Transverse colon (tissue), 4 donors: Measurements from ENCODE around the gene SORL1. TPM values are rescaled to one million over a fixed set of nuclear protein-coding genes. Genes with fewer than 3 reads are reported as not detected.

ENCODE experiments used
- DNase-seq: peaks from one replicate; pipeline ENCODE4 v3.0.0-alpha.2; 2019
- H3K27ac ChIP-seq, 4 donors: fragments of 200-600 bp; sonication (generic); 2 replicates each; pipeline ENCODE4 v1.5.1; 2016 to 2018; ENCODE audit warnings: inconsistent platforms in 4 of 4
- H3K27me3 ChIP-seq: fragments of 200-600 bp; sonication (generic); 2 replicates; pipeline ENCODE4 v1.5.1; 2017; ENCODE audit warnings: inconsistent platforms
- H3K36me3 ChIP-seq, 4 donors: fragments of 200-600 bp; sonication (generic); 2 replicates each; pipeline ENCODE4 v1.5.1; 2017 to 2019; ENCODE audit warnings: inconsistent platforms in 4 of 4
- H3K4me1 ChIP-seq, 4 donors: fragments of 200-600 bp; sonication (generic); 2 replicates each; pipeline ENCODE4 v1.5.1; 2017 to 2020; ENCODE audit warnings: inconsistent platforms in 4 of 4
- H3K4me3 ChIP-seq, 4 donors: fragments of 200-600 bp; sonication (generic); 1 replicate in 1 of 4; 2 replicates in 3 of 4; pipeline versions ENCODE4 v1.5.1 to v1.6.1; 2017 to 2019; ENCODE audit warnings: inconsistent platforms in 4 of 4
- H3K9me3 ChIP-seq, 2 donors: fragments of 200-600 bp; sonication (generic); 2 replicates each; pipeline ENCODE4 v1.5.1; 2017 to 2019; ENCODE audit warnings: inconsistent platforms in 2 of 2
- CTCF ChIP-seq, 5 experiments: fragments of 200-600 bp in 3 of 5; fragments of 450-650 bp in 2 of 5; sonication (generic) in 3 of 5; IDR thresholded peaks; 1 replicate in 2 of 5; 2 replicates in 3 of 5; pipeline ENCODE4 v1.5.1; 2016 to 2017; ENCODE audit warnings: antibody characterized with exemption in 5 of 5, inconsistent platforms in 3 of 5, mild to moderate bottlenecking in 2 of 5, moderate library complexity in 1 of 5
- EP300 ChIP-seq: sonication (generic); formaldehyde crosslinking; IDR thresholded peaks from one replicate; pipeline ENCODE4 v1.6.1; 2017; ENCODE audit warnings: antibody characterized with exemption, low read depth
- POLR2A ChIP-seq: fragments of 450-650 bp; IDR thresholded peaks from one replicate; pipeline ENCODE4 v1.6.1; 2016; ENCODE audit warnings: antibody characterized with exemption, mild to moderate bottlenecking, moderate library complexity
- POLR2AphosphoS5 ChIP-seq, 3 donors: sonication (generic); formaldehyde crosslinking; IDR thresholded peaks; one replicate each; pipeline ENCODE4 v1.6.1; 2016; ENCODE audit warnings: antibody characterized with exemption in 3 of 3
- WGBS, 2 donors: methylation state at CpG; one replicate each; pipeline ENCODE4 v1.1.5; 2018; ENCODE audit warnings: low coverage in 1 of 2; 5-methylcytosine and 5-hydroxymethylcytosine counted together
- in situ Hi-C, 4 donors: fragments of 200-750 bp; cut with MboI; loops; one replicate each; pipeline versions ENCODE4 v1.15.0 to v1.15.1; 2017; ENCODE audit warnings: low sequenced_read_pairs in 3 of 4, low pct_ligation_motif_present in 1 of 4, low pct_unique_long_range_greater_than_20kb in 1 of 4
- intact Hi-C: fragments of 100-400 bp; cut with DNase I; formaldehyde crosslinking; loops from one replicate; pipeline ENCODE4 v1.15.1; 2023; ENCODE audit warnings: low total_unique reads
- total RNA-seq, 4 donors: library from RNA; depleted of rRNA; stranded (reverse); fragments of >200 nt; gene quantifications; one replicate each; pipeline ENCODE4 v1.1.0, GENCODE V29; 2016

The SORL1 gene
- total RNA-seq, 4 donors from 2014 or later = 81.6 to 338 (median 129) TPM

DNA sequence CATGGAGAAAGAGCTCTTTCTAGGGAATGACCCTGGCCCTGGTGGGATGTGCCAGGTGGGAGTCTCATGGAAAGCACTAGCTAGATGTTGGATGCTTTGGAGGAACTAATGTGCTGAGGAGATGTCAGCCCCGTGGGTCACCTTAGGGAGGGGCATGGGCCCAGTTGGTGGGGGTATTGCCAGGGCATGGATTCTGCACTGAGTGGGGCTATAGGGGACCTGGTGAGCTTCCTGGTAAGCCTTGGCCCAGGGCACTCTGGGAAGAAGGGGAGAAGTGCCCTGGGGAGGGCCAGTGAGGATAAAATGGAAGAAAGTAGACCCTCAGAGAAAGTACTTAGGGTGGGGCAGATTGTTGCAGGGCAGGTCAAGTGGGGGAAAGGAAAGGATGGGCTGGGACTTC lies 65.9 kb downstream of the SORL1 start:
- in situ Hi-C loops (no loop called here), intact Hi-C loops (no loop called here)
- Histone ChIP-seq H3K36me3 (peaks cover 0 to 13% (median 6%) of the 10 kb centered on the region in 4 donors), H3K27ac (no peak overlapping the region), H3K4me1 (peaks cover 0 to 7% (median 0%) of the 10 kb centered on the region in 4 donors), H3K9me3 (no peaks in the 10 kb centered on the region), H3K27me3 (no peaks in the 10 kb centered on the region), H3K4me3 (no peak overlapping the region)
- no peak for DNase-seq
- TF ChIP-seq POLR2A (no peak), POLR2AphosphoS5 (IDR thresholded peaks at IDR 0.05) (no peak), EP300 (no peak), CTCF (IDR thresholded peaks at IDR 0.05) (no peak)
- 40 to 81% methylated on average over 1 of the region's 1 CpG for WGBS, 2 donors

GRCh38 chr11:121520243-121521144 lies 68.4 kb downstream of the SORL1 start:
- WGBS, 2 donors = 88 to 89% methylated on average over 4 of the region's 4 CpGs
- H3K4me1 ChIP-seq = peaks cover 0 to 7% (median 0%) of the 10 kb centered on the region in 4 donors
- H3K27me3 ChIP-seq = no peaks in the 10 kb centered on the region
- intact Hi-C loops (no loop called here), in situ Hi-C loops (no loop called here)
- no peak overlapping the region for H3K27ac ChIP-seq
- DNase-seq = no peak
- H3K4me3 ChIP-seq = no peak overlapping the region
- TF ChIP-seq EP300 (no peak), POLR2AphosphoS5 (IDR thresholded peaks at IDR 0.05) (no peak), CTCF (IDR thresholded peaks at IDR 0.05) (no peak)
- no peaks in the 10 kb centered on the region for H3K9me3 ChIP-seq
- peaks cover 0 to 14% (median 6%) of the 10 kb centered on the region in 4 donors for H3K36me3 ChIP-seq

- DNase-seq = no peak
- Histone ChIP-seq H3K9me3 (no peaks in the 10 kb centered on the region), H3K27me3 (no peaks in the 10 kb centered on the region), H3K4me3 (no peak overlapping the region), H3K36me3 (peaks cover 0 to 21% (median 7%) of the 10 kb centered on the region in 4 donors), H3K4me1 (peaks cover 0 to 7% (median 0%) of the 10 kb centered on the region in 4 donors), H3K27ac (no peak overlapping the region)
- WGBS, 2 donors = 86 to 92% methylated on average over 1 to 4 of the region's 4 CpGs
- TF ChIP-seq EP300 (no peak), POLR2A (no peak), CTCF (IDR thresholded peaks at IDR 0.05) (no peak), POLR2AphosphoS5 (IDR thresholded peaks at IDR 0.05) (no peak)
- intact Hi-C loops = no loop called here
- in situ Hi-C loops = no loop called here
These were observed 69.3 kb downstream of the SORL1 start for GRCh38 chr11:121521145-121522042.
